HG03025 (cell line): ENCODE results near the gene CNFN.

Experiments used
- ATAC-seq: cut with Tn5 transposase; IDR thresholded peaks from one replicate; pipeline ENCODE4 v1.9.1; 2021; ENCODE audit warnings: mild to moderate bottlenecking, moderate library complexity; ENCODE audit not compliant: unreplicated experiment, low FRiP score

The CNFN gene

GRCh38 chr19:42376177-42376555 is 13.9 kb downstream of the CNFN start:
- ATAC-seq, result no peak

- no peak for ATAC-seq
Observed at GRCh38 chr19:42375415-42376176, 14.5 kb downstream of the CNFN start.

DNA sequence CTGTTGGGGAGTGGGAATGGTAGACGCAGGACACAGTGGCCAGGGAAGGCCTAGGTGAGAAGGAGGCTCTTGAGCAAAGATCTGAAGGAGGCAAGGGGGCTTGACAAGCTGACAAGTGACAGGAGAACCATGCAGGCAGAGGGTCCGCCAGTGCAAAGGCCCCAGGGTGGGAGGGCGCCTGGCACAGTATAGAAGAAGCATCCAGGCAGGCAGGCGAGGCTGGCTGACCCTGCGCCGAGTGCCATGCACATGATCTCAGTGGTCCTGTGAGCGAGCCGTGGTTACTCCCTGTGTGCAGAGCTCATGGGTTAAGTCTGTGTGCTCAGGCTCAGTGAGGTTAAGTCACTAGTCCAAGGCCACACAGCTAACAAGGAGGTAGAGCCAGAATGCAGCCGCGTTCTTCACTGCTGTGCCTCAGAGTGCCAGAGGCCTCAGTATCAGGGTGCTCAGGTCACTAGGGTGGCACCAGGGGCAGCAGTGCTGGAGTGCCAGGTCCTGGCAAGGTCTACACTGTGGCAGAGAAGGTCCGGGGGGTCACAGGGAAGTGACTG is 15.2 kb downstream of the CNFN start:
- ATAC-seq, result no peak

DNA sequence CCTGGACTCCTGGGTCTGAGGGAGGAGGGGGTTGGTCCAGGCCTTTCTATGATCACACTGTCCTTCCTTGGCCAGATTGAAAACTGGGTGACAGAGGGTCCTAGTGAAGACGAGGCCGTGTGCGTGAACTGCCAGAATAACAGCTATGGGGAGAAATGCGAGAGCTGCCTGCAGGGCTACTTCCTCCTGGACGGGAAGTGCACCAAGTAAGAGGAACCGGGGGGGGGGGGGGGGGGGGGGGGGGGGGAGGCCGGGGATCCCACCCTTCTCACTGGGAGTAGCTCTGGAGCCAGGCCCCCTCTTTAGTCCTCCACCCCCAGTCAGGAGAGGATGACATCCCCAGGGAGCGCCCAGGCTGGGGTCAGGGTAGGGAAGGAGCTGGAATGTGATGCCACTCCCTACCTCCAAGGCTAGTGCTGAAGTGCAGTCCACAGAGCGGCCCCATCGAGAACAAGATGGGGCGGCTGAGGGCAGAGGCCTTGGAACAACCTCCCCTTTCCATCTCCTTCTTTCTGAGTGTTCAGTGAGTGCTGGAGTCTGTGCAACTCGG is 19.4 kb downstream of the CNFN start:
- no peak for ATAC-seq

- ATAC-seq, result no peak
Observed at GRCh38 chr19:42370068-42370520, 20.0 kb downstream of the CNFN start.

DNA sequence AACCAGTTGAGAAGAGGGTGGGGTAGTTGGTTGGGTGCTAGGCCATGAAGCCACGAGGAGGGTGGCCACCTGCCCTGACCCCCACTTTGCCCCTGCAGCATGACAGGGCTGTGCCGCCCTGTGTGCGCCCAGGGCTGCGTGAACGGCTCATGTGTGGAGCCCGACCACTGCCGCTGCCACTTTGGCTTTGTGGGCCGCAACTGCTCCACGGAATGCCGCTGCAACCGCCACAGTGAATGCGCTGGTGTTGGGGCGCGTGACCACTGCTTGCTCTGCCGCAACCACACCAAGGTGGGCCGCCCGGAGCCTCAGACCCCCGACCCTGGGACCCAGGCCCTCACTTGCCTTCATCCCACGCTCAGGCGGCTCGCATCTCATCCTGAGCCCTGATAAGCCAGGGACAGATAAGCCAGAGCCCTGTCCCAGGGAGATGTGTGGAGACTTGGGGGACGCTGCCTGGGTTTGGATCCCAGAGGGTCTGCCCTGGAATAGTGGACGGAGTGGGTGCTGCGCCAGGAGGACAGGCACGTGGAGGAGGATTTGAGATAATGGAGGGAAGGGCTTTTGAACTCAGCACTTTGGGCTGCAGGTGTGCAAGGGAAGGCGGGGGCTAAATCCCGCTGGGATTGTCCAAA is 20.5 kb downstream of the CNFN start:
- ATAC-seq, result no peak

DNA sequence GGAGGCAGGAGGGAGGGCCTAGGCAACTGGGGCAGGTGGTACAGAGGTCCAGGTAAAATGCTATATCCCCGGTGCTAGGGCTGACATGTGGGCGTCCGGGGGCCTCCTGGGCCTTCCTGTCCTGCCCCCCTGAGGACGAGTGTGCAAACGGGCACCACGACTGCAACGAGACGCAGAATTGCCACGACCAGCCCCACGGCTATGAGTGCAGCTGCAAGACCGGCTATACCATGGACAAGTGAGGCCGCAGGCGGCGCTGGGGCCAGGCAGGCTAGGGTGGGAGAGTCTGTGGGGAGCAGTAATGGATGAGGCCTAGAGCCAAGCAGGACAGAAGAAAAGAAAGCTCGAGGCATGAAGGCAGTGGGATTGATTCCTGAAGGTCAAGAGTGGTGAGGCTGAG is 21.3 kb downstream of the CNFN start:
- no peak for ATAC-seq

- ATAC-seq, result no peak
Observed at GRCh38 chr19:42368360-42368759, 21.7 kb downstream of the CNFN start.

GRCh38 chr19:42367929-42368328 is 22.2 kb downstream of the CNFN start:
- no peak for ATAC-seq

- ATAC-seq, result no peak
Observed at GRCh38 chr19:42366673-42367072, 23.4 kb downstream of the CNFN start.

DNA sequence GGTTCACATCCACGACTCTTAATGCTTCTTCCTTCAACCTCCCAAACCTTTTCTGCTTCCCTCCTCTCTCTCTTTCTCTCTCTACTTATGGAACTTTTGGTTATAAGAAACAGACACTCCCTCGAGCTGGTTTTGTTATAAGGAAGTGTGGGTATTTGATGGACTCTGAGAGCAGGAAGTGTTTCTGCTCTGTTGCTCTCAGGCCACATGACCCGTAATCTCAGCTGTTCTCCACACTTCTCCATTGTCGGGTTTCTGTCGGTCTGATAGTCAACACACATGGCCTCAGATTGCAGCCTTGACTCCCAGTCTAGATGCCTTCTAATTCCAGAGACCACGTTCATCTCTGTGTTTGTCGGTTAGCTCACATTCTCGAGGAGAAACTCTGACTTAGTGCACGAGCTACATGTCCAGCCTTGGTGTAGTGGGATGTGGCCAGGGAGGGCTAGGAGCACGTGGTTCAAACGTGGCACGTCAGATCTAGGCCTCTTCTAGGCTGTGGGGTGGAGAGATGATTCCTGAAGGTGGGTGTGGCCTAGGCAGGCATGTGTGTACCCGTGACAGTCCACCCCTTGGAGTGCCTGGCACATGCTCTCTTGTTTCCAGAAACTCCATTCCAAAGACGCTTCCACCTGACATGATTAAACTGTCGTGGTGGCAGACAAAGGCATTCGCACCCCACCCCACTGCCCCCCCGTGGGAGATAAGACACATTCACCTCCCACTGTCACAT is 26.3 kb downstream of the CNFN start:
- ATAC-seq, result no peak

GRCh38 chr19:42362891-42363440 is 27.1 kb downstream of the CNFN start:
- ATAC-seq, result no peak

GRCh38 chr19:42362342-42362741 is 27.8 kb downstream of the CNFN start:
- no peak for ATAC-seq

DNA sequence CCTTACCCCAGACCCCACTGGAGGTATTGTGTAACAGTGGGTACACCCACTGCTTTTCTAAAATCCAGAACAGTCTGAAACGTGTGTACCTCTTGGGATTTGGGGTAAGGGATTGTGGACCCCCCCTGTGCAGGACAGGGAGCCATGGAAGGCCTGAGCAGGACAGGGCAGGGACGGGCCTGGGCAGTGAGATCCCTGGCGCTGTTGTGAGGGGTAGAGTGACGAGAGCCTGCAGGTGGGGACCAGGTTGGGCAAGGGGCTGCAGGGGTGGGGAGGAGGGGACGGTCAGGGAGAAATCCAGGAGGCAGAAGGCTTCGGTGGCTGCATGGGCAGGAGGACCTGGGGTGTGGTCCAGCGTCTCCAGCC is 28.6 kb downstream of the CNFN start:
- no peak for ATAC-seq

DNA sequence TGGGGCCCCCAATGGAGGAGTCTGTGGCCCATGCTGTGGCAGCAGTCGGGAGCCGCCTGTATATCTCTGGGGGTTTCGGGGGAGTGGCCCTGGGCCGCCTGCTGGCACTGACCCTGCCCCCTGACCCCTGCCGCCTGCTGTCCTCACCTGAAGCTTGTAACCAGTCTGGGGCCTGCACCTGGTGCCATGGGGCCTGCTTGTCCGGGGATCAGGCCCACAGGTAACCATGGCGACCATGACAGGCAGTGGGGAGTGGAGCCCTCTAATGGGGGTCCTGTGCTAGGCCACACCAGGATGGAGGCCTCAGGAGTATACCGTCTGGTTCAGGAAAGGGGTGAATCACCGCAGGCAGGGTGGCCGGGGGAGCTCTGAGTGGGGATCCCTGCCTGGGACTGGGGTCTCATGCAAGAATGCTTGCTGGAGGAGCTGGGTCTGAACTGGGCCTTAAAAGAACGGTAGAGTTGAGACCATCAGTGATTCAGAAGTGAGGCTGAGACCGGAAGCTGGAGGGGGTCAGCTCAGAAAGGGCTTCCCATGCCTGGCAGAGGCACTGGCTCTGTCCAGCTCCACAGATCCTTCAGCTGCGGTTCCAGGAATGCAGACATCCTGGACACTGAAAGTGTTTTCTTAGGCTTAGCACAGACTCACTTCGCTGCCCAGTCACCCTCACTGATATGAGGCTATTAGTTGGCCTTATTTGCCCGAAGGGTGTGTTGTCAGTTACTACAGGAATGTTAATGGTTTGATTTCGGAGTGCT is 29.1 kb downstream of the CNFN start:
- no peak for ATAC-seq

DNA sequence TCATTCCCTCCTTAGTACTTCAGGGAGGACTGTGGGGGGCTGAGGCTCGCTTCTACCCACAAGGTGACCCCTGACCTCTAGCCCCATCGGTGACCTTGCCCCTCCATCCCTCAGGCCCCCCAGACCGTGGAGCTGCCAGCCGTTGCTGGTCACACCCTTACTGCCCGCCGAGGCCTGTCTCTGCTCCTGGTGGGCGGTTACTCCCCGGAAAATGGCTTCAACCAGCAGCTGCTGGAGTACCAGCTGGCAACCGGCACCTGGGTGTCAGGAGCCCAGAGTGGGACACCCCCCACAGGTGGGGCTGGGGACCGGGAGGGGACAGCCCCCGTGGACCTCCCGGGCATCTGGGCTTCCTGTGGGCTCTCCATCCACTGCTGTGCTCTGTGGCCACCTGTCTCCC is 32.8 kb downstream of the CNFN start:
- no peak for ATAC-seq

- ATAC-seq, result no peak
Observed at GRCh38 chr19:42356686-42357085, 33.4 kb downstream of the CNFN start.

- ATAC-seq, result no peak
Observed at GRCh38 chr19:42355896-42356295, 34.2 kb downstream of the CNFN start.

DNA sequence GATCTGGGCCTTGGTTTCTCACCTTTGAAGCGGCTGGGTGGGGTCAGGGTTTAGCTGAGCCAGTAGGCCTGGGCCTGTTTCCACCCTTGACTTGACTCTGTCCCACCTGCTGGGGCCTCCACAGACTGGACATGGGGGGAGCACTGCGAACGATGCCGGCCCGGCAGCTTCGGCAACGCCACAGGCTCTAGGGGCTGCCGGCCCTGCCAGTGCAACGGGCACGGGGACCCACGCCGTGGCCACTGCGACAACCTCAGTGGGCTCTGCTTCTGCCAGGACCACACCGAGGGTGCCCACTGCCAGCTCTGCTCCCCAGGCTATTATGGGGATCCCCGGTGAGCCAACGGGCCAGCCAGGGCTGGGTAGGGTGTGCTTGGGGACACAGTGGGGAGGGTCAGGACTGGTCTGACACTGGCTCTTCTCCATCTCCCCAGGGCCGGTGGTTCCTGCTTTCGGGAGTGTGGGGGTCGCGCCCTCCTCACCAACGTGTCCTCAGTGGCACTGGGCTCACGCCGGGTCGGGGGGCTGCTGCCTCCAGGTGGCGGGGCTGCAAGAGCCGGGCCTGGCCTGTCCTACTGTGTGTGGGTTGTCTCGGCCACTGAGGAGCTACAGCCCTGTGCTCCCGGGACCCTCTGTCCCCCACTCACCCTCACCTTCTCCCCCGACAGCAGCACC is 36.6 kb downstream of the CNFN start:
- ATAC-seq, result no peak
